Measurements from ENCODE around the gene ZNF688. TPM values are rescaled to one million over a fixed set of nuclear protein-coding genes. Genes with fewer than 3 reads are reported as not detected.

Gene ZNF688
- total RNA-seq, 4 donors from 2014 or later = 11.9 to 22.5 (median 16.0) TPM

- intact Hi-C loops (cut with DNase I; ENCODE audit: low total_unique reads) = no loop called here
- H3K4me3 ChIP-seq (ENCODE audit: low read depth, poor library complexity, severe bottlenecking) = no peak overlapping the region
- WGBS, 2 donors = 94 to 95% methylated on average over 1 of the region's 1 CpG
- DNase-seq (ENCODE audit: low spot score in 2 of 2) = no peak
- no peak for TF ChIP-seq CTCF (IDR thresholded peaks at IDR 0.05)
- no peak for TF ChIP-seq POLR2A (IDR thresholded peaks at IDR 0.05)
These were observed 3.2 kb upstream of the ZNF688 start for GRCh38 chr16:30574678-30575077.

- no peak for TF ChIP-seq POLR2A (IDR thresholded peaks at IDR 0.05)
- no peak for TF ChIP-seq CTCF (IDR thresholded peaks at IDR 0.05)
- H3K4me3 ChIP-seq (ENCODE audit: low read depth, poor library complexity, severe bottlenecking) = peak overlapping the region; percentile 66
- intact Hi-C loops (cut with DNase I; ENCODE audit: low total_unique reads) = no loop called here
- no peak for DNase-seq (ENCODE audit: low spot score in 2 of 2)
- 8% methylated on average over 18 to 22 of the region's 22 CpGs for WGBS, 2 donors
These were observed 674 bp downstream of the ZNF688 start for GRCh38 chr16:30570636-30571444.

DNA sequence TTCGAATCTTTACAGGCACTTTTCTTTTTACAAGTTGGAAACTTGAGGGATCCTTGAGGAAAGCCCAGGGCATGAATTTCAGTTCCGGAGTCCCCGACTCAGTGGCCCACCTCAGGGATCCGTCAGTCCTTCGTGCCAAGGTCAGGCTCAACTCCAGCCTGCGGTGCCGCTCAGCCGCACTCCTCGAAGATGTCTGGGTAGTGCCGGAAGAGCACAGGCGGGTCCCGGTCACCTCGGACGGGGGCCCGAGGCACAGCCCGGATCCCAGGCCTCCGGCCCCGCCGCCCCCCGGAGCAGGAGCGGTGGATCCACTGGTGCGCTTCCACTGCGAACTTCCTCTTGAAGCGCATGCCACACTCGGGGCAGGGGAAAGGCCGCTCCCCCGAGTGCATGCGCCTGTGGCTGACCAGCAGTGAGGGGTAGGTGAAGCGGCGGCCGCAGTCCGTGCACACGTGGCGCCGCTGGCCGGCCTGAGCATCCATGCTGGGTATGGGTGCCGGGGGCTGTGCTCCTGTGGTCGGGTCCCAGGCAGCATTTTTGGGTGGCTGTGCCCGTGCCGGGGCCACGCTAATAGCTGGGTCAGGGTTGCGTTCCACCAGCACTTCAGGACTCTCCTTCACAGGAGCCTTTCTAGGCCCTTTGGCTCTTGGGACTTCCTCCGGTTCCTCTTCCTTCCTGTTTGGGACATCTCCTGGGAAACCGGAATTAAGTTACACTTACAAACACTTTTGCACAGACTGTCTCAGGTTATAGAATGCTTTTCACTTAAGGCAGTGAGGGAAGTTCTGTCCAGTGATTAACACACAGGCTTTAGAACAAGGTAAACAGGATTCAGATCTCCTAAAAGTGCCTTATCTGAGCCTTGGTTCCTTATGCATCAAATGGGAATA is 1.5 kb downstream of the ZNF688 start:
- 87 to 89% methylated on average over 34 to 39 of the region's 44 CpGs for WGBS, 2 donors
- intact Hi-C loops (cut with DNase I; ENCODE audit: low total_unique reads) = loop anchor here (10.0 kb wide), 1 partner anchor 65 kb away; no protein-coding TSS in a partner anchor
- no peak for DNase-seq (ENCODE audit: low spot score in 2 of 2)
- no peak for TF ChIP-seq POLR2A (IDR thresholded peaks at IDR 0.05)
- TF ChIP-seq CTCF (IDR thresholded peaks at IDR 0.05) = no peak
- no peak overlapping the region for H3K4me3 ChIP-seq (ENCODE audit: low read depth, poor library complexity, severe bottlenecking)

DNA sequence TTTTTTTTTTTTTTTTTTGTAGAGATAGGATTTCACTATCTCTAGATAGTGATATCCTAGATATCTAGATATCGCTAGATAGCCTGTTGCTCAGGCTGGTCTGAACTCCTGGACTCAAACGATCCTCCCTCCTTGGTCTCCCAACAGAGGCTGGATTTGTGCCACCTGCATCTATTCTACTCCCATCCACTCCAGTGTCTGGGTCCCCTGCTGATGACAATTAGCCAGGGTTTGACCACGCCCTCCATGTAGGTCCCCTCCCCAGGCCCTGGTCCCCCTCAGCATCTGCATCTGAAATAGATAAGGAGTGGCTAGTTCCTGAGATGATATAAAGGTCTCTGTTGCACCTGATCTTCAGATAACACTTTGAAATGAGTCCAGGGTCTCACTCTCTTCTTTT is 2.2 kb downstream of the ZNF688 start:
- no peak for TF ChIP-seq CTCF (IDR thresholded peaks at IDR 0.05)
- no peak for TF ChIP-seq POLR2A (IDR thresholded peaks at IDR 0.05)
- intact Hi-C loops (cut with DNase I; ENCODE audit: low total_unique reads) = loop anchor here (10.0 kb wide), 1 partner anchor 66 kb away; no protein-coding TSS in a partner anchor
- 90 to 94% methylated on average over 3 of the region's 3 CpGs for WGBS, 2 donors
- H3K4me3 ChIP-seq (ENCODE audit: low read depth, poor library complexity, severe bottlenecking) = no peak overlapping the region
- no peak for DNase-seq (ENCODE audit: low spot score in 2 of 2)

DNA sequence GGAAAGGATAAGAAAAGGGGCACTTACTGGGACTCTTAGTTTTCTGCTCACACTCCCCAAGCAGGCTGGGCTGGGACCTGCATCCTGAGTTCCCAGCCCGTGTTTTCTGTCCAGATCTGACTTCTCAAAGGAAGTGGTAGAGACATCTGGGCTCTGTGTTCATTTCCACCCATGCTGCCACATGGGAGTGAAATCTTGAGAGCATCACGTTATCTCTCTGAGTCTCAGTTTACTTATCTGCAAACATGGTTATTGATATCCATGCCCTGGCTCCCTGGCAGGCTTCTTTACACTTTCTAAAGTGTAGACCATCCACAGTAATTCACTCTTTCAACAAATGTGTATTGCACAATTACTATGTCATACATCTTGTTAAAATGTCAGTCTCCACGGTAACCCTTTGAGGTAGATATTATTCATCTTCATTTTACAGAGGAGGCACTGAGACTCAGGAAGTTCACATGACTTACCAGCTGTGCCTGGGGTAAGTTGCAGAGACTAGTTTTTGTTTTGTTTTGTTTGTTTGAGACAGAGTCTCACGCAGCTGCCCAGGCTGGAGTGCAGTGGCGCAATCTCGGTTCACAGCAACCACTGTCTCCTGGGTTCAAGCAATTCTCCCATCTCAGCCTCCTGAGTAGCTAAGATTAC is 3.4 kb downstream of the ZNF688 start:
- TF ChIP-seq POLR2A (IDR thresholded peaks at IDR 0.05) (no peak), CTCF (IDR thresholded peaks at IDR 0.05) (no peak)
- DNase-seq (ENCODE audit: low spot score in 2 of 2) = no peak
- no peak overlapping the region for H3K4me3 ChIP-seq (ENCODE audit: low read depth, poor library complexity, severe bottlenecking)
- 44 to 50% methylated on average over 6 of the region's 6 CpGs for WGBS, 2 donors
- intact Hi-C loops (cut with DNase I; ENCODE audit: low total_unique reads) = loop anchor here (10.0 kb wide), 1 partner anchor 67 kb away; no protein-coding TSS in a partner anchor
